Aorta (tissue), 5 donors: ENCODE results near the gene PRSS1. TPM values are rescaled to one million over a fixed set of nuclear protein-coding genes. Genes with fewer than 3 reads are reported as not detected.
A peak's percentile ranks its signal among the peaks of the same experiment; 100 is the strongest.

ENCODE experiments used
- ATAC-seq: fragments of 200-7000 bp; cut with Tn5 transposase; one replicate; pipeline ENCODE4 v1.9.1; 2022; ENCODE audit warnings: moderate library complexity; ENCODE audit not compliant: low FRiP score
- DNase-seq, 2 donors: peaks; one replicate each; pipeline ENCODE4 v3.0.0-alpha.2; 2020
- H3K27ac ChIP-seq, 2 donors: one replicate each; pipeline ENCODE4 v1.5.1; 2013; ENCODE audit warnings: low read length in 2 of 2, mild to moderate bottlenecking in 2 of 2, moderate library complexity in 2 of 2, control low read depth in 1 of 2, inconsistent platforms in 1 of 2, low read depth in 1 of 2
- H3K27me3 ChIP-seq, 2 donors: one replicate each; pipeline ENCODE4 v1.6.1; 2013; ENCODE audit warnings: control low read depth in 1 of 2, low read length in 1 of 2, mild to moderate bottlenecking in 1 of 2, moderate library complexity in 1 of 2; ENCODE audit not compliant: insufficient read depth in 2 of 2, control insufficient read depth in 1 of 2
- H3K36me3 ChIP-seq, 2 donors: one replicate each; pipeline ENCODE4 v1.6.1; 2013; ENCODE audit warnings: control low read depth in 1 of 2, low read length in 1 of 2, mild to moderate bottlenecking in 1 of 2; ENCODE audit not compliant: insufficient read depth in 2 of 2, control insufficient read depth in 1 of 2
- H3K4me1 ChIP-seq, 2 donors: one replicate each; pipeline ENCODE4 v1.6.1; 2013; ENCODE audit warnings: low read length in 2 of 2, control low read depth in 1 of 2, mild to moderate bottlenecking in 1 of 2, moderate library complexity in 1 of 2; ENCODE audit not compliant: insufficient read depth in 2 of 2, control insufficient read depth in 1 of 2
- H3K4me3 ChIP-seq, 2 donors: one replicate each; pipeline ENCODE4 v1.5.1; 2013; ENCODE audit warnings: low read length in 2 of 2, control low read depth in 1 of 2, mild to moderate bottlenecking in 1 of 2
- H3K9me3 ChIP-seq: one replicate; pipeline ENCODE4 v1.6.1; 2013; ENCODE audit warnings: mild to moderate bottlenecking, low read length; ENCODE audit not compliant: control insufficient read depth
- WGBS, 2 donors: extraction: QIAGEN DNeasy Blood & Tissue Kit; methylation state at CpG; one replicate each; pipeline ENCODE4 v1.1.7; 2013; 5-methylcytosine and 5-hydroxymethylcytosine counted together
- intact Hi-C, 2 donors: fragments of 100-400 bp; cut with DNase I; formaldehyde crosslinking; loops; one replicate each; pipeline versions ENCODE4 v1.14.2 to v1.15.0; 2022
- polyA plus RNA-seq, 2 donors: library from polyadenylated mRNA; stranded (reverse); fragments of 200-250 nt; gene quantifications; one replicate each; pipeline ENCODE4 v1.2.3, GENCODE V29; 2013
- total RNA-seq, 2 donors: library from RNA; stranded (reverse); fragmentation: NEBNext Ultra II Directional; extraction: Animal tissue kit (Norgen Biotek cat#: 25700); gene quantifications; one replicate each; pipeline ENCODE4 v1.2.1, GENCODE V29; 2021
- donor health status: healthy with polysubstance abuse.
- donor health status: Bipolar disorder and iron deficiency.
- donor health status: DM: no; HTN: no; CAD: no.
- donor health status: DM: no; HTN: no; CAD: no.
- donor health status: DM: yes; HTN: yes; CAD: no.

PRSS1 gene
- total and polyA plus RNA-seq, 4 donors, result 5.6 to 19.9 (median 7.5) TPM

DNA sequence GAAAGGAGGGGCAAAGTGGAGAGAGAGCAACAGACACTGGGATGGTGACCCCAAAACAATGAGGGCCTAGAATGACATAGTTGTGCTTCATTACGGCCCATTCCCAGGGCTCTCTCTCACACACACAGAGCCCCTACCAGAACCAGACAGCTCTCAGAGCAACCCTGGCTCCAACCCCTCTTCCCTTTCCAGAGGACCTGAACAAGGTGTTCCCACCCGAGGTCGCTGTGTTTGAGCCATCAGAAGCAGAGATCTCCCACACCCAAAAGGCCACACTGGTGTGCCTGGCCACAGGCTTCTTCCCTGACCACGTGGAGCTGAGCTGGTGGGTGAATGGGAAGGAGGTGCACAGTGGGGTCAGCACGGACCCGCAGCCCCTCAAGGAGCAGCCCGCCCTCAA, 42.2 kb downstream of the PRSS1 start:
- Histone ChIP-seq H3K27ac (no peak overlapping the region), H3K4me3 (no peak overlapping the region), H3K27me3 (peaks cover 0 to 1% of the 10 kb centered on the region in 2 donors), H3K36me3 (no peaks in the 10 kb centered on the region), H3K4me1 (no peaks in the 10 kb centered on the region), H3K9me3 (no peaks in the 10 kb centered on the region)
- DNase-seq (no peak), ATAC-seq (no peak)
- 91 to 93% methylated on average over 6 to 7 of the region's 7 CpGs for WGBS, 2 donors
- intact Hi-C loops, result no loop called here

DNA sequence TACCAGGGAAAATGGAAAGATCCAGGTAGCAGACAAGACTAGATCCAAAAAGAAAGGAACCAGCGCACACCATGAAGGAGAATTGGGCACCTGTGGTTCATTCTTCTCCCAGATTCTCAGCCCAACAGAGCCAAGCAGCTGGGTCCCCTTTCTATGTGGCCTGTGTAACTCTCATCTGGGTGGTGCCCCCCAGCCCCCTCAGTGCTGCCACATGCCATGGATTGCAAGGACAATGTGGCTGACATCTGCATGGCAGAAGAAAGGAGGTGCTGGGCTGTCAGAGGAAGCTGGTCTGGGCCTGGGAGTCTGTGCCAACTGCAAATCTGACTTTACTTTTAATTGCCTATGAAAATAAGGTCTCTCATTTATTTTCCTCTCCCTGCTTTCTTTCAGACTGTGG, 42.9 kb downstream of the PRSS1 start:
- H3K27me3 ChIP-seq, result peaks cover 0 to 1% of the 10 kb centered on the region in 2 donors
- H3K4me3 ChIP-seq, result no peak overlapping the region
- WGBS, 2 donors, result 98 to 100% methylated on average over 1 of the region's 1 CpG
- H3K36me3 ChIP-seq, result no peaks in the 10 kb centered on the region
- no peak overlapping the region for H3K27ac ChIP-seq
- no peaks in the 10 kb centered on the region for H3K4me1 ChIP-seq
- DNase-seq (no peak), ATAC-seq (no peak)
- intact Hi-C loops, result no loop called here
- H3K9me3 ChIP-seq, result no peaks in the 10 kb centered on the region

DNA sequence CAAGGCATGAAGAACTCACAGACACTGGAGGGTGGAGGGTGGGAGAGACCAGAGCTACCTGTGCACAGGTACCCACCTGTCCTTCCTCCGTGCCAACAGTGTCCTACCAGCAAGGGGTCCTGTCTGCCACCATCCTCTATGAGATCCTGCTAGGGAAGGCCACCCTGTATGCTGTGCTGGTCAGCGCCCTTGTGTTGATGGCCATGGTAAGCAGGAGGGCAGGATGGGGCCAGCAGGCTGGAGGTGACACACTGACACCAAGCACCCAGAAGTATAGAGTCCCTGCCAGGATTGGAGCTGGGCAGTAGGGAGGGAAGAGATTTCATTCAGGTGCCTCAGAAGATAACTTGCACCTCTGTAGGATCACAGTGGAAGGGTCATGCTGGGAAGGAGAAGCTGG, 43.3 kb downstream of the PRSS1 start:
- Histone ChIP-seq H3K36me3 (no peaks in the 10 kb centered on the region), H3K9me3 (no peaks in the 10 kb centered on the region), H3K27ac (no peak overlapping the region), H3K4me1 (no peaks in the 10 kb centered on the region), H3K27me3 (peaks cover 0 to 1% of the 10 kb centered on the region in 2 donors), H3K4me3 (no peak overlapping the region)
- WGBS, 2 donors, result 85 to 95% methylated on average over 2 of the region's 2 CpGs
- intact Hi-C loops, result no loop called here
- DNase-seq (no peak), ATAC-seq (no peak)

DNA sequence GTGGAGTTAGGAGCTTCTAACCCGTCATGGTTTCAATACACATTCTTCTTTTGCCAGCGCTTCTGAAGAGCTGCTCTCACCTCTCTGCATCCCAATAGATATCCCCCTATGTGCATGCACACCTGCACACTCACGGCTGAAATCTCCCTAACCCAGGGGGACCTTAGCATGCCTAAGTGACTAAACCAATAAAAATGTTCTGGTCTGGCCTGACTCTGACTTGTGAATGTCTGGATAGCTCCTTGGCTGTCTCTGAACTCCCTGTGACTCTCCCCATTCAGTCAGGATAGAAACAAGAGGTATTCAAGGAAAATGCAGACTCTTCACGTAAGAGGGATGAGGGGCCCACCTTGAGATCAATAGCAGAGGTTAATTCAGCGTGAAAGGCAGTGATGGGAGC, 43.9 kb downstream of the PRSS1 start:
- Histone ChIP-seq H3K27me3 (peaks cover 0 to 1% of the 10 kb centered on the region in 2 donors), H3K4me1 (no peaks in the 10 kb centered on the region), H3K4me3 (no peak overlapping the region), H3K9me3 (no peaks in the 10 kb centered on the region), H3K27ac (no peak overlapping the region), H3K36me3 (no peaks in the 10 kb centered on the region)
- ATAC-seq (no peak), DNase-seq (no peak)
- WGBS, 2 donors, result 78 to 80% methylated on average over 5 of the region's 5 CpGs
- intact Hi-C loops, result no loop called here

DNA sequence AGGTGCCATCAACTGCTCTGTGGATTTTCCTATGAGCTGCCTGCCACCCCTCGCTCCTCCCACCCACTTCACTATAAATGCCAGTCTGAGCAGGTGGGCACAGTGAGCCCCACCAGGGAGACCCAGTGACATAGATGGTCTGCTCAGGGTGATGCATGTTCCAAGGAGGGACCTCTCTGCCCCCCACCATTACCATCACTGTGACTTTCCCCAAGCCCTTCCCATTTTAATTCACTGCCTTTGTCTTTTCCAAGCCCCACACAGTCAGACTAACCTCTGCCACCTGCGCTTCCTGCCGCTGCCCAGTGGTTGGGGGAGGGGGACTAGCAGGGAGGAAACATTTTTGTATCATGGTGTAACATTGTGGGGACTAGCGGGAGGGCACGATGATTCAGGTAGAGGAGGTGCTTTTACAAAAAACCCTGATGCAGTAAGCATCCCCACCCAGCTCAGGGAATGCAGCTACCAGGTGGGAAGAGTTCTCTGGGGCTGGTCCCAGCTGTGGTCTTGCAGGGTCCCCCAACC, 46.1 kb downstream of the PRSS1 start:
- no peak overlapping the region for H3K4me3 ChIP-seq
- H3K4me1 ChIP-seq, result no peaks in the 10 kb centered on the region
- no peak overlapping the region for H3K27ac ChIP-seq
- H3K36me3 ChIP-seq, result no peaks in the 10 kb centered on the region
- ATAC-seq, result no peak
- 52 to 68% methylated on average over 5 of the region's 5 CpGs for WGBS, 2 donors
- H3K27me3 ChIP-seq, result peaks cover 0 to 1% of the 10 kb centered on the region in 2 donors
- DNase-seq, result no peak
- intact Hi-C loops, result no loop called here
- H3K9me3 ChIP-seq, result no peaks in the 10 kb centered on the region

DNA sequence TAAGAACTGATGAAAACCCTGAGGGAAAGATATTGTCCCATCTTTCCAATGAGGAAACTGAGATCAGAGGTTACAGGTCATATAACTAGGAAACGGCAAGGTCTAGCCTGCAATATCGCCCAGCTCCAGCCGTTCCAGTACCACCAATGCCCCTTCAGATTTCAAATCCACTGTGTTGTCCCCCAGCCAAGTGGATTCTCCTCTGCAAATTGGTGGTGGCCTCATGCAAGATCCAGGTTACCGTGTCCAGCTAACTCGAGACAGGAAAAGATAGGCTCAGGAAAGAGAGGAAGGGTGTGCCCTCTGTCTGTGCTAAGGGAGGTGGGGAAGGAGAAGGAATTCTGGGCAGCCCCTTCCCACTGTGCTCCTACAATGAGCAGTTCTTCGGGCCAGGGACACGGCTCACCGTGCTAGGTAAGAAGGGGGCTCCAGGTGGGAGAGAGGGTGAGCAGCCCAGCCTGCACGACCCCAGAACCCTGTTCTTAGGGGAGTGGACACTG, 46.8 kb downstream of the PRSS1 start:
- Histone ChIP-seq H3K27me3 (peaks cover 0 to 1% of the 10 kb centered on the region in 2 donors), H3K4me3 (no peak overlapping the region)
- DNase-seq, result no peak

DNA sequence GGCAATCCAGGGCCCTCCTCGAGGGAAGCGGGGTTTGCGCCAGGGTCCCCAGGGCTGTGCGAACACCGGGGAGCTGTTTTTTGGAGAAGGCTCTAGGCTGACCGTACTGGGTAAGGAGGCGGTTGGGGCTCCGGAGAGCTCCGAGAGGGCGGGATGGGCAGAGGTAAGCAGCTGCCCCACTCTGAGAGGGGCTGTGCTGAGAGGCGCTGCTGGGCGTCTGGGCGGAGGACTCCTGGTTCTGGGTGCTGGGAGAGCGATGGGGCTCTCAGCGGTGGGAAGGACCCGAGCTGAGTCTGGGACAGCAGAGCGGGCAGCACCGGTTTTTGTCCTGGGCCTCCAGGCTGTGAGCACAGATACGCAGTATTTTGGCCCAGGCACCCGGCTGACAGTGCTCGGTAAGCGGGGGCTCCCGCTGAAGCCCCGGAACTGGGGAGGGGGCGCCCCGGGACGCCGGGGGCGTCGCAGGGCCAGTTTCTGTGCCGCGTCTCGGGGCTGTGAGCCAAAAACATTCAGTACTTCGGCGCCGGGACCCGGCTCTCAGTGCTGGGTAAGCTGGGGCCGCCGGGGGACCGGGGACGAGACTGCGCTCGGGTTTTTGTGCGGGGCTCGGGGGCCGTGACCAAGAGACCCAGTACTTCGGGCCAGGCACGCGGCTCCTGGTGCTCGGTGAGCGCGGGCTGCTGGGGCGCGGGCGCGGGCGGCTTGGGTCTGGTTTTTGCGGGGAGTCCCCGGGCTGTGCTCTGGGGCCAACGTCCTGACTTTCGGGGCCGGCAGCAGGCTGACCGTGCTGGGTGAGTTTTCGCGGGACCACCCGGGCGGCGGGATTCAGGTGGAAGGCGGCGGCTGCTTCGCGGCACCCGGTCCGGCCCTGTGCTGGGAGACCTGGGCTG, 47.5 kb downstream of the PRSS1 start:
- 2 to 4% methylated on average over 70 to 74 of the region's 74 CpGs for WGBS, 2 donors
- Histone ChIP-seq H3K27ac (no peak overlapping the region), H3K4me3 (peak overlapping the region; percentile 23 to 41), H3K9me3 (no peaks in the 10 kb centered on the region), H3K36me3 (no peaks in the 10 kb centered on the region), H3K4me1 (no peaks in the 10 kb centered on the region), H3K27me3 (peaks cover 0 to 1% of the 10 kb centered on the region in 2 donors)
- ATAC-seq (peak; percentile 23), DNase-seq (no peak)
- intact Hi-C loops, result no loop called here

More for the DNA sequence above, 46.8 kb downstream of the PRSS1 start:
- Histone ChIP-seq H3K9me3 (no peaks in the 10 kb centered on the region), H3K4me1 (no peaks in the 10 kb centered on the region), H3K27ac (no peak overlapping the region), H3K36me3 (no peaks in the 10 kb centered on the region)
- no peak for ATAC-seq
- WGBS, 2 donors, result 37 to 60% methylated on average over 9 of the region's 9 CpGs
- intact Hi-C loops, result no loop called here

DNA sequence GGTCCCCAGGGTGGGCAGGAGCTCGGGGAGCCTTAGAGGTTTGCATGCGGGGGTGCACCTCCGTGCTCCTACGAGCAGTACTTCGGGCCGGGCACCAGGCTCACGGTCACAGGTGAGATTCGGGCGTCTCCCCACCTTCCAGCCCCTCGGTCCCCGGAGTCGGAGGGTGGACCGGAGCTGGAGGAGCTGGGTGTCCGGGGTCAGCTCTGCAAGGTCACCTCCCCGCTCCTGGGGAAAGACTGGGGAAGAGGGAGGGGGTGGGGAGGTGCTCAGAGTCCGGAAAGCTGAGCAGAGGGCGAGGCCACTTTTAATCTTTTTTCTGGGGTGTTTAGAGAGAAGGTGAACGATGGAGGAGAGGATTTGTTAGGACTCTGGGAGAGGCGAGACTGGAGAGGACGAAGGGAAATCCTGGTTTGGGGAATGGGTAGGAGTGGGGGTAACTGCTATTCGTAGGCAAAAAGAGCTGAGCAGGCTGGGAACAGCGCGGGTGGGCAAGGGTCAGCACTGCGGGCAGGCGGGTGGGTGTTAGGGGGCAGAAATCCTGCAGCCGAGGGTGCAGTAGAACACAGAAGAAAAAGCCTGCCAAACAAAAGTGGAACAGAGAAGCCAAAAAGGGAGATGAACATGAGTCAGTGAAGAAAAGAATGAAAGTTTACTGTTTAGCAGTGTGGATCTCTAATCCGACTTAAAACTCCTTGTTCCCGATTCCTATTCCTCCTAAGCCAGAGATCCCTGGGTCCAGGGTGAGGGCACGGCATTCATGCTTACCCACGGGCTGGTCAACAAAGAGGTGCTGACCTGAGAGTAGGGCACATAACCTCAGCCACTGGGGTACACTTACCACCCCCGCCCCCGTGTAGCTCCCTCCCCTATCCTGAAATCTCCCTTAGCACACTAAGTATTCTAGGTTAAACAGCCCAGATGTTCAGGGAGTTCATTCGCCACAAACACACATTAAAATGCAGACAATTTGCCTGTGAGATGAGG, 48.4 kb downstream of the PRSS1 start:
- DNase-seq (no peak), ATAC-seq (no peak)
- 5 to 8% methylated on average over 33 of the region's 33 CpGs for WGBS, 2 donors
- H3K4me1 ChIP-seq, result no peaks in the 10 kb centered on the region
- H3K27me3 ChIP-seq, result peaks cover 0 to 1% of the 10 kb centered on the region in 2 donors
- H3K4me3 ChIP-seq, result peak overlapping the region in 1 of 2 donors; percentile 41
- no peak overlapping the region for H3K27ac ChIP-seq
- H3K9me3 ChIP-seq, result no peaks in the 10 kb centered on the region
- intact Hi-C loops, result no loop called here
- no peaks in the 10 kb centered on the region for H3K36me3 ChIP-seq
